ENCODE results near the gene CABLES2.

The CABLES2 gene

GRCh38 chr20:62395311-62396242 lies 11.5 kb downstream of the CABLES2 start:
- no peak overlapping the region for H3K4me3 ChIP-seq (ENCODE audit: low read depth, low read length)
- TF ChIP-seq, protein P1, sequence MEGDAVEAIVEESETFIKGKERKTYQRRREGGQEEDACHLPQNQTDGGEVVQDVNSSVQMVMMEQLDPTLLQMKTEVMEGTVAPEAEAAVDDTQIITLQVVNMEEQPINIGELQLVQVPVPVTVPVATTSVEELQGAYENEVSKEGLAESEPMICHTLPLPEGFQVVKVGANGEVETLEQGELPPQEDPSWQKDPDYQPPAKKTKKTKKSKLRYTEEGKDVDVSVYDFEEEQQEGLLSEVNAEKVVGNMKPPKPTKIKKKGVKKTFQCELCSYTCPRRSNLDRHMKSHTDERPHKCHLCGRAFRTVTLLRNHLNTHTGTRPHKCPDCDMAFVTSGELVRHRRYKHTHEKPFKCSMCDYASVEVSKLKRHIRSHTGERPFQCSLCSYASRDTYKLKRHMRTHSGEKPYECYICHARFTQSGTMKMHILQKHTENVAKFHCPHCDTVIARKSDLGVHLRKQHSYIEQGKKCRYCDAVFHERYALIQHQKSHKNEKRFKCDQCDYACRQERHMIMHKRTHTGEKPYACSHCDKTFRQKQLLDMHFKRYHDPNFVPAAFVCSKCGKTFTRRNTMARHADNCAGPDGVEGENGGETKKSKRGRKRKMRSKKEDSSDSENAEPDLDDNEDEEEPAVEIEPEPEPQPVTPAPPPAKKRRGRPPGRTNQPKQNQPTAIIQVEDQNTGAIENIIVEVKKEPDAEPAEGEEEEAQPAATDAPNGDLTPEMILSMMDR (IDR thresholded peaks at IDR 0.05; ENCODE audit: control insufficient read depth, extremely low read depth, insufficient read depth), result no peak
- no peak for DNase-seq (ENCODE audit: low read depth)

DNA sequence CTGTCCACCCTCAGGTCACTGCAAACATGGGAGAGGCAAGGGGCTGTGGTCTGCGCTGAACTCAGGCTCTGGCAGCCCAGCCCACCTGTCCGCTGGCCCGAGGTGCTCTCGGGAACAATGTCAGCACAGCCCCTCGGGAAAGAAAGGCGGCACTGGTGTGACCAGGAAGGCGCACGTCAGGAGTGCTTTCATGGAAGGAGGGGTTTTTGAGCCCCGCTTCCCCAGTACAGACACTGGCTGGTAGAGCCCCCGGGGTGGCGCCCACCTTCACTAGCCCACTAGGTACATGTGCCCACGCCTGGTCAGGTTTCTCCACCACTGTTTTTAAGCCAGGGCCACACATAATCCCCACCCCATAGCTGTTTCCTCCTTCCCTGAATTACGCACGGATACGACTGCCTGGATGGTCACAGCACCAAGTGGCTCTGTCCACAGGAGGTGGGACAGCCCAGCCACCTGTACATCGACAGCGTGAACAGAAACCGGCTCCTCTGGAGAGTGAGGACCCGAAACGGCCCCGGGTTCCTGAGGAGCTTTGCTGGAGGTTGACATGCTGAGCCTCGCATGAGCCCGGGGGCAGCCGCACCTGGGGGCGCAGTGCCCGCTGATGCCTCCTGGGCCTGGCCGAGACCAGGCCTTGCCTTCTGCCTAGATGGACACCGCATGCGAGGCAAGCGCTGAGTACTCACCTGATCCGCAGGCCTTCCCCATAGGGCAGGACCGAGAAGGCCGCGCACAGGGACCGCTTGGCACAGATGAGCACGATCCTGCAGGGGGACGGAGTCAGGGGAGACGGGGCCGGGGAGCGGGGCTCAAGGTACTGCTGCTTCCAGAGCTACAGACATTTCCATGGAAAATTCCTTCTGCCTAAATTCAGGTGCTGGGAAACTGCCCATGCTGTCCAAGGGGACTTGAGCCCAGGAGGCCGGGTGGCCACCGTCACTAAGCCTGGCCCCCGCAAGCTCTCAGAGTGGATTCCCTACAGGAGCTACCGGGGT lies 12.5 kb downstream of the CABLES2 start:
- no peak overlapping the region for H3K4me3 ChIP-seq (ENCODE audit: low read depth, low read length)
- DNase-seq (ENCODE audit: low read depth), result no peak
- TF ChIP-seq, protein P1 (IDR thresholded peaks at IDR 0.05; ENCODE audit: control insufficient read depth, extremely low read depth, insufficient read depth), result no peak

DNA sequence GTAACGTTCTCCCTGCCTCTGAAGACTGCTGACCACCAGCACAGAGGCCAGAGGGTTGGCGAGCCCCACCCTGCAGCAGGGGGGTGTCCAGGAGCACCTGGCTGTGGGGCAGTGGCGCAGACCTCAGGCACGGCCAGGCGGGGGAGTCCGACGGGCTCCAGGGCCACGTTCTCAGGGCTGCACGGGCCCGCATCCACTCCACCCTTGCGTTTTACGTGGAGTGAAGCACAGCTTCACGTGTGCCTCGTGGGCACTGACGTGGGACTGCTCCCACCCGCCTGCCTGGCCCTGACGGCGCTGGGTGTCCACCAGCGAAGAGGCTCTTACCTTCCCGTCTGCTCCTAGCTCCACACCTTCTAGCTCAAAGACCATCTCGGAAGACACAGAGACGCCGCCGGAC lies 13.3 kb downstream of the CABLES2 start:
- H3K4me3 ChIP-seq (ENCODE audit: low read depth, low read length), result no peak overlapping the region
- TF ChIP-seq, protein P1 (IDR thresholded peaks at IDR 0.05; ENCODE audit: control insufficient read depth, extremely low read depth, insufficient read depth), result no peak
- no peak for DNase-seq (ENCODE audit: low read depth)

DNA sequence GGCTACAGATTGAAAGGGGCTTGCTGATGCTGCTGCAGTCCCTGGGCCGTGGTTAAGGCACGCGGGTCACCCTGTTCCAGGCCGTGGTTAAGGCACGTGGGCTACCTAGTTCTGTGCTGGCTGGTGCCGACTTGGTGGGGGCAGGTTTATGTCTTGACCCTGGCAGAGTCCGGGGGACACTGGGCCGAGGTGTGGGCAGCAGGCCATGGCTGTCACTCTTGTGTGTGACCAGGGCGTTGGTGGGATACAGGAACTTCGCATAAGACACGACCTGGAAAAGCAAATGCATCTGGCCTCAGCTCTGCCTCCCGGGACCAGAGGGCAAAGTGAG lies 13.8 kb downstream of the CABLES2 start:
- no peak for DNase-seq (ENCODE audit: low read depth)
- TF ChIP-seq, protein P1 (IDR thresholded peaks at IDR 0.05; ENCODE audit: control insufficient read depth, extremely low read depth, insufficient read depth), result no peak

GRCh38 chr20:62392621-62393334 lies 14.3 kb downstream of the CABLES2 start:
- H3K4me3 ChIP-seq (ENCODE audit: low read depth, low read length), result no peak overlapping the region
- no peak for DNase-seq (ENCODE audit: low read depth)
- TF ChIP-seq, protein P1 (IDR thresholded peaks at IDR 0.05; ENCODE audit: control insufficient read depth, extremely low read depth, insufficient read depth), result no peak

More for the DNA sequence above, 13.8 kb downstream of the CABLES2 start:
- no peak overlapping the region for H3K4me3 ChIP-seq (ENCODE audit: low read depth, low read length)

GRCh38 chr20:62392077-62392418 lies 15.0 kb downstream of the CABLES2 start:
- no peak overlapping the region for H3K4me3 ChIP-seq (ENCODE audit: low read depth, low read length)
- TF ChIP-seq, protein P1 (IDR thresholded peaks at IDR 0.05; ENCODE audit: control insufficient read depth, extremely low read depth, insufficient read depth), result no peak
- no peak for DNase-seq (ENCODE audit: low read depth)

Data from LNCaP clone FGC (cell line).